Measurements from ENCODE around the gene DOCK10.
A peak's percentile ranks its signal among the peaks of the same experiment; 100 is the strongest.
"Not testable (repeated sequence)": the region's sequence is repeated elsewhere in the genome, so short reads cannot be mapped to it uniquely, and the experiment has no call there.

Gene DOCK10

DNA sequence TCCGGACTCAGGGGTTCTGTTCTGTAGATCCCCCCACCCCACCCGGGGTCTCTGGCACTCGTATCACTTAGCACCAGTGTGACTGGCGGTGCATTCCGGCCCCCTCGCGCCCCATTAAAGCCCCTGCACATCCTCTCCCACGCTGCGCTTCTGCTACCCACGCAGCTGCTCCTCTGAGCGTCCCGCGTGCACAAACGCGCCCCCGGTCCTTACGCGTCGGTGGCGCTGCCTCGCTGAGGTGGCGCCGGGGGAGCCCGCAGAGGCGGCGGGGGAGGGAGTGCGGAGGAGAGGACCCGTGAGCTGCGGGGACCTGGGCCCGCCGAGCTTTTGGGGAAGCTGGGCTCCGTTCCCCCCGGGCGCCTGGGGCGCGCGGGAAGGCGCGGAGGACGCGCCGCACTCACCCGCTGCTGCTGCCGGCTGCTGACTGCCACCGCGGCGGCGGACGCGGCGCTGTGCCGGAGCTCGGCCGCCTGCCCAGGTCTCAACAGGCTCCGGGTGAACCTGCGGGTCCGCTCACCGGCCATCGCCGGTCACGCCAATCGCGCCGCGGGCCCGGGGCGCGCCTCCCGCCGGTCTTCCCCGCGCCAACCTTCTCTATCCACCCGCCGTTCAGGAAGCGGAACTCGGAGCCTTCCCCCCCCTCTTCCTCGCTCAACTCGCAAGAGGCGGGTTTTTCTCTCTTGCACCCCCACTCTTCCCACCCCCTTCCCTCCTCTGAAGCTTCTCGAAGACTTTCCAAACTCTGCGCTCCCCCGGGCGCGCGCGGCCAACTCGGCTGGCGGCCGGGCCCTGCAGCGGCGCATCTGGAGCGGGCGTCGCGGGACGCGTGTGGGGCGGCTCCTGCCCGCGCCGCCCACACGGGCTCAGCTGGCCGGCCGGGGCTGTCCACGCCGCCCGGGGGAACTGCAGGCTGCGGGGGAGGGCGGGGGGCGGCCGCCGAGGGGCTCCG lies at the start of gene DOCK10:
DOCK10 (minus strand) TSS at position 618 of the 949 bp plus-strand sequence; CDS start at position 524, 94 bp downstream.
- peak; percentile 59 for DNase-seq

GRCh38 chr2:225091336-225091735 lies 49.1 kb upstream of the DOCK10 start:
- DNase-seq, result no peak

DNA sequence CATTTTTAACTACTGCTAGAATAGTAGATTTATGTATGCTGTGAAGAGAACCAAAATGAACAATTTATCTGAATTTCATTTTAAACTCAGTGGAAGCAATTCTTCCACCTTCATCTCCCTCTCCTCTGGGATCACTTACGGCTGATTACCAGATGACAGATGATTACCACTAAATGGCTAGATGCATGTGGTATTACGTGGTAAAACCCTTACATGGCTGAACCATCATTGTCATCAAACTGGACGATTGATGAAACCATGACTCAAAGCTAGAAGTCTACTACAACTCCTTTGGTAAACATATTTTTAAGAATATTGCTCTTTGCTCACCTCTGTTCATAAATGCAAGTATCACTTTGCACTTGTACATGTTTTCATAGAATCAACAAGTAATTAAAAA lies 48.5 kb upstream of the DOCK10 start:
- no peak for DNase-seq

- DNase-seq, result no peak
Measured at GRCh38 chr2:225086915-225087314, 44.6 kb upstream of the DOCK10 start.

DNA sequence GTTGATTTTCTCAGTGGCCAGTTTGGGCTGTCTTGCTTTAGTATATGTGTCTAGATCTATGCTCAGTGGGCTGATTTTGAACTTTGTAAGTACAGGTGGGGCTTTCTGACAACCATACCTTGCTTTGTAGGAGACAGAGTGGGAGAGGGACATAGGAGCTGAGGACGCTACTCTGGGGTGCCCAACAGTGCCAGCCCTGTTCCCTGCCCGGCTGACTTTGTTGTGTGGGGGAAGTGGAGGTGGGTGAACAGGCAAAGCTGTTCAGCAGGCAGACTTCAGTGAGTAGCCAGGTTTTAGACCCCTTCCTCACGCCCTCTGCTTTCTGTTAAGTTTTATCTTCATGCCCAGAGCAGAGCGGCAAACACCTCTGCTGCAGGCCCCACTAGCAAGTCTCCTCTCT lies 44.2 kb upstream of the DOCK10 start:
- no peak for DNase-seq

- DNase-seq, result no peak
Measured at GRCh38 chr2:225083276-225083675, 41.0 kb upstream of the DOCK10 start.

GRCh38 chr2:225076125-225076524 lies 33.9 kb upstream of the DOCK10 start:
- DNase-seq, result no peak

GRCh38 chr2:225074919-225075681 lies 32.8 kb upstream of the DOCK10 start:
- DNase-seq, result no peak

GRCh38 chr2:225074366-225074765 lies 32.1 kb upstream of the DOCK10 start:
- no peak for DNase-seq

- DNase-seq, result no peak
Measured at GRCh38 chr2:225073198-225073597, 30.9 kb upstream of the DOCK10 start.

GRCh38 chr2:225072444-225072843 lies 30.2 kb upstream of the DOCK10 start:
- DNase-seq, result no peak

DNA sequence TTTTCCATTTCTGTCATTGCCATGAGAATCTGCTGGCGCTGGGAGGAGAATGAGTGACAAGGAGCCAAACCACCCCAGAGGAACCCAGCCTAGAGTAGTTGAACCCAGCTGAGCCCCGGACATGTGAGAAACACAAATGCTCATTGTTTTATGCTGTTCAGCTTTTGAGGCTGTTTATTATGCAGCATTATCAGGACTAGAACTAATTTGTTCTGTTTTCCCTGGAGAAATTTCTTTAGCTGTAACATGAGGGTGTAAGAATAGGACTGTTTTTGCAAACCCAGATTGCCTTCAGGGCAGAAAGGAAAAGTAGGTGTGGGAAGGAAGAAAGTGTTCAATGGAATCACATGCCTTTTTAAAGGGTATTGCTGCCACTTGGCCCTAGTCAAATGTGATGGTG lies 28.5 kb upstream of the DOCK10 start:
- DNase-seq, result no peak

DNA sequence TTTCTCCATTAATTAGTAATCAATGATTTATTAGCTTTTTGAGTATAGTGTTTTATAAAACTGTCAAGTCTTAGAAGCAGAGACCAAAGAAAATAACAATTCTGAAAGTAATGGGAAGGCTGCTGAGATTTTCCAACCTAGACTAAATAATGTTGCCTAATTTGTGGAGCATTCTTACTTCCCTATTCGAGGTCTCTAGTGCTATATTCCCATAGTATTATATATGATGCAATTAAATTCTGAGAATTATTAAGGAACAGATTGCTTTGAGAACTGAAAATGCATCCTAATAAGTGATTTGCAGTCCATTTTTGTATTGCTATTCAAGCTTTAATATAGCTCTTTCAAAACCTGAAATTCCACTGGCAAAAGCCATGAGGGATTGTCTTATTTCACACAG lies 27.7 kb upstream of the DOCK10 start:
- no peak for DNase-seq

- DNase-seq, result no peak
Measured at GRCh38 chr2:225069477-225069876, 27.2 kb upstream of the DOCK10 start.

DNA sequence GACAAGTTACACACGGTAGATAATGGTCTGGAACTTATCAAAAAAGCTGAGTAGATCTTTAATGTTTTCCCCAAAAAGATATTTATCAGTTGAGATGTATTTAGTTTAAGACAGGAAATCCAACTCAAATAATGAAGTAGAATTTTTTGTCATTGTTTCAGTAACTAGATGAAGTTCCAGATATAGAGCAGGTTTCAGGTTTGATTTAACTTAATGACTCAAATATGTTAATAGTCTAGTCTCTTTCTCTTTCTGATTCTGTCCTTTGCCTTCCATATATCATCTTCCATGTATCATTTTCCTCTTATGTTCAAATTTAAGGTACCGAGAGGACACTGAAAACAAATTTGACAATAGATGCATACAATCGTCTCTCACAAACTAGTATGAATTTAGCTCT lies 23.6 kb upstream of the DOCK10 start:
- DNase-seq, result no peak

DNA sequence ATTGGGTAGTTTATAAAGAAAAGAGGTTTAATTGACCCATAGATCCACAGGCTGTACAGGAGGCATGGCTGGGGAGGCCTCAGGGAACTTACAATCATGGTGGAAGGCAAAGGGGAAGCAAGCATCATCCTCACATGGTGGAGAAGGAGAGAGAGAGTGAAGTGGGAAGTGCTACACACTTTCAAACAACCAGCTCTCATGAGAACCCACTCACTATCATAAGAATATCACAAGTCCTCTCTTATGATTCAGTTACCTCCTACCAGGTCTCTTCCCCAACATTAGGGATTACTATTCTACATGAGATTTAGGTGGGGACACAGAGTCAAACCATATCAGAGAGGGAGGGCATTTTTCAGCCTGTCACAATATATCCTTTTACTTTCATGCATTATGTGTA lies 22.7 kb upstream of the DOCK10 start:
- no peak for DNase-seq

DNA sequence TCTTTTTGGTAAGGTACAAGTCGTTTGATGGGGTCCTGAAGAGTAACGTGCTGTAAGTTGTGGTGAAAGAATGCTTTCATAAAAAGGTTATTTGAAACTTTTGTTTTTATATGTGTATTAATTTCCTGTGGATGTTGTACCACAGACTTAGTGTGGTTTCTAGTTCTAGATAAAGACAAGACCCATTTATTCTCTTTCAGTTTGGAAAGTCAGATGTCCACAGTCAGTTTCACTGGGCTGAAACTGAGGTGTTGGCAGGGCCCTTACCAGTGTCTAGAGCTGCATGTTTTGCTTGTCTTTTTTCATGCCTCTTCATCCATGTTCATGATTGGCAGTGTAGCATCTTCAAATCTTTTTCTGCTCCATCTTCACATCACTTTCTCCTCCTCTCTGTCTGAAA lies 22.1 kb upstream of the DOCK10 start:
- DNase-seq, result no peak

- no peak for DNase-seq
Measured at GRCh38 chr2:225056330-225057073, 14.2 kb upstream of the DOCK10 start.

GRCh38 chr2:225055714-225056113 lies 13.4 kb upstream of the DOCK10 start:
- no peak for DNase-seq

GRCh38 chr2:225052703-225053102 lies 10.4 kb upstream of the DOCK10 start:
- no peak for DNase-seq

GRCh38 chr2:225047502-225047901 lies 5.2 kb upstream of the DOCK10 start:
- not testable (repeated sequence) for DNase-seq

DNA sequence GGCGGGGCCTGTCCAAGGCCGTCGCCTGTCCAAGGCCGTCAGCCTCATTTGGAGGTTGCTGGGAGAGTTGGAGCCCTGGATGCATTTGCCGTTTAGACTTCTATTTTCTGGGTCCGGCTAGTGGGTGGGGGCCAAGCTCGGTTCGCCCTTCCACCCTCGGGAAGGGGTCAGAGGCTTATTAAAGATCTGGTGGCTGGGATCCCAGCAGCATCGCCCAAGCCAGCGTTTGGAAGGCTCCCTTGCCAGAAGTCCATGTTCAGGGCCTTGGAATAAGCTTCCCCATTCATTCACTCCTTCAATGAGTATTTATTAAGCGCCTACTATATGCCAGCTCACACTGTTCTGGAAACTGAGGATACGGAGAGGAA lies 516 bp upstream of the DOCK10 start:
- DNase-seq, result no peak

DNA sequence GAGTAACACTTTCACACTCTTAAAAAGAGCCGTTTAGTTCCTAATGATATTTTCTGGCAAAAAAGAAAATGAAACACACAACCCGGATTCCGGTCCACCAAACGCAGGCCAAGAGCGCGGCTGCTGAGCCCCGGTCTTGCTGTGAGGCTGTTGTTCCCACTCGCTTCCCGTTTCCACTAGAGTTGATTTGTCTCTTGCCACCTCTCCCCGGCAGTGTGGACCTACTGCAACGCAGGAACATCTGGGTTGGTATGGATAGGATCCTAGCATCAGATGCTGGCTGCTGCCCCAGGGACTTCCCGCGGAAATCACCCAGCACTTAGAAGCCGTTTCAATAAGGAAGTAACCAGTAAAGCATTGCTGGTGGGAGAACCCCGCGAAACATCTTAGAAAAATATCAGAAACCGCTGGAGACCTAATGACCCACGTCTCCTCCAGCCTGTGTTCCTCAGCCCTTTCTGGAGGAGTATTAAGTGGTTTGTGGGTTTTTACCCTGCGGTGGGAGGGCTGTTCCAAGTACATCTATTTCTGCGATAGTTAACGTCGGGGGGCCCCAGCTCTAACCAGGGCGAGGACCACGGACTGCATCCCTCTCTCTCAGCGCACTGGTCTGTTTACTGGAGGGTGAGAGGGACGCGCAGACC lies 939 bp downstream of the DOCK10 start:
- peak; percentile 58 for DNase-seq
